ENCODE results near the gene CMYA5. TPM values are rescaled to one million over a fixed set of nuclear protein-coding genes. Genes with fewer than 3 reads are reported as not detected.

CMYA5 gene
- polyA plus RNA-seq, 1 experiment = 0.89 TPM

DNA sequence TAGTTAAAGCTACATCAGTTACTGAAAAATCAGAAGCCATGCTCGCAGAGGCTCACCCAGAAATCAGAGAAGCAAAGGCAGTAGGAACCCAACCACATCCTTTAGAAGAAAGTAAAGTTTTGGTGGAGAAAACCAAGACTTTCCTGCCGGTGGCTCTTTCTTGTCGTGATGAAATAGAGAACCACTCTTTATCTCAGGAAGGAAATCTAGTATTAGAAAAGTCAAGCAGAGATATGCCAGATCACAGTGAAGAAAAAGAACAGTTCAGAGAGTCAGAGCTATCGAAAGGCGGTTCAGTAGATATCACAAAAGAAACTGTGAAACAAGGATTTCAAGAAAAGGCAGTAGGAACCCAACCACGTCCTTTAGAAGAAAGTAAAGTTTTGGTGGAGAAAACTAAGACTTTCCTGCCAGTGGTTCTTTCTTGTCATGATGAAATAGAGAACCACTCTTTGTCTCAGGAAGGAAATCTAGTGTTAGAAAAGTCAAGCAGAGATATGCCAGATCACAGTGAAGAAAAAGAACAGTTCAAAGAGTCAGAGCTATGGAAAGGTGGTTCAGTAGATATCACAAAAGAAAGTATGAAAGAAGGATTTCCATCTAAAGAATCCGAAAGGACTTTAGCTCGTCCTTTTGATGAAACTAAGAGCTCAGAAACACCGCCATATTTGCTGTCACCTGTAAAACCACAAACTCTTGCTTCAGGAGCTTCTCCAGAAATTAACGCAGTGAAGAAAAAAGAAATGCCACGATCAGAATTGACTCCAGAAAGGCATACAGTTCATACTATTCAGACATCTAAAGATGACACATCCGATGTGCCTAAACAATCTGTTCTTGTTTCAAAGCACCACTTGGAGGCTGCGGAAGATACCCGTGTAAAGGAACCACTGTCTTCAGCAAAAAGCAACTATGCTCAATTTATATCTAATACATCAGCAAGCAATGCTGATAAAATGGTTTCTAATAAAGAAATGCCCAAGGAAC lies 47.2 kb downstream of the CMYA5 start:
- no peak overlapping the region for H3K27ac ChIP-seq (ENCODE audit: low read depth, low read length)
- DNase-seq (ENCODE audit: low read depth, low spot score) = no peak
- ChIA-PET POLR2A (no interaction called here), CTCF (no interaction called here)
- no peak overlapping the region for H3K4me3 ChIP-seq (ENCODE audit: low read depth, low read length)
- no peaks in the 10 kb centered on the region for H3K9me3 ChIP-seq (ENCODE audit: control insufficient read depth, insufficient read depth, low read length)
- H3K27me3 ChIP-seq (ENCODE audit: control insufficient read depth, insufficient read depth, low read length) = peaks cover 17% of the 10 kb centered on the region
- TF ChIP-seq CTCF (IDR thresholded peaks at IDR 0.05; ENCODE audit: low read depth, low read length) = no peak

DNA sequence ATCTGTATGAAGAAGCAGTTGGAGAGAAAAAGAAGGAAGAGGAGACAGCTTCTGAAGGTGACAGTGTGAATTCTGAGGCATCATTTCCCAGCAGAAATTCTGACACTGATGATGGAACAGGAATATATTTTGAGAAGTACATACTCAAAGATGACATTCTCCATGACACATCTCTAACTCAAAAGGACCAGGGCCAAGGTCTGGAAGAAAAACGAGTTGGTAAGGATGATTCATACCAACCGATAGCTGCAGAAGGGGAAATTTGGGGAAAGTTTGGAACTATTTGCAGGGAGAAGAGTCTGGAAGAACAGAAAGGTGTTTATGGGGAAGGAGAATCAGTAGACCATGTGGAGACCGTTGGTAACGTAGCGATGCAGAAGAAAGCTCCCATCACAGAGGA lies 48.7 kb downstream of the CMYA5 start:
- no peaks in the 10 kb centered on the region for H3K9me3 ChIP-seq (ENCODE audit: control insufficient read depth, insufficient read depth, low read length)
- peaks cover 19% of the 10 kb centered on the region for H3K27me3 ChIP-seq (ENCODE audit: control insufficient read depth, insufficient read depth, low read length)
- no peak overlapping the region for H3K4me3 ChIP-seq (ENCODE audit: low read depth, low read length)
- POLR2A ChIA-PET = no interaction called here
- TF ChIP-seq CTCF (IDR thresholded peaks at IDR 0.05; ENCODE audit: low read depth, low read length) = no peak
- no peak overlapping the region for H3K27ac ChIP-seq (ENCODE audit: low read depth, low read length)
- CTCF ChIA-PET = no interaction called here
- DNase-seq (ENCODE audit: low read depth, low spot score) = no peak

DNA sequence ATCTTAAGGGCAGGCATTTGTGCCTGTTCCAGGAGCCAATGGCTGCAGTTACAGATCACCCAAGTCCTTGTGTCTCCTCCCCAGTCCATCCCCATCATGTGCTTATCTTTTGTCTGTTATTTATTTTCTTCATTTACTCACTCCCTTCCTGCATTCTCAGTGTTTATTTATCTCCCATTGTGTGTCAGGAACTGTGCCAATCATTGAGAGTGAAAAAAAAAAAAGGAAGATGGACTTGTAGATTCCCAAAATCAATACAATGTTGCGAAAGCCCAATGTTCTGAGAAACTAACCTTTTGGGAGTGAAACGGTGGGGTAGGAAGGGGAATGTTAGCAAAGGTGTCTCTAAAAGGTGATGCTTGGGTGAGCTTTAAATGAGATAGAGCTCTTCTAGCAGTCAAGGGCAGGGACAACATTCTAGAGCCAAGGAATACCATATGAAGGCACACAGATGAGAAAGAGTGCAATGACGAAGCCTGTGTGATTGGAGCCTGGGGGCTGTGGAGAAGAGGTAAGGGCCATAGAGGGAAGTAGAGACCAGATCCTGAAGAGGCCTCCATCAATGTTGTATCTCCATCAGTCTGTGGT lies 53.0 kb downstream of the CMYA5 start:
- CTCF ChIA-PET = interaction anchor here (0.5 kb wide), 1 partner anchor 349 kb away, joined by 3 read pairs; no protein-coding TSS in a partner anchor
- peaks cover 8% of the 10 kb centered on the region for H3K27me3 ChIP-seq (ENCODE audit: control insufficient read depth, insufficient read depth, low read length)
- POLR2A ChIA-PET = no interaction called here
- TF ChIP-seq CTCF (IDR thresholded peaks at IDR 0.05; ENCODE audit: low read depth, low read length) = no peak
- no peak overlapping the region for H3K4me3 ChIP-seq (ENCODE audit: low read depth, low read length)
- DNase-seq (ENCODE audit: low read depth, low spot score) = no peak
- no peak overlapping the region for H3K27ac ChIP-seq (ENCODE audit: low read depth, low read length)
- no peaks in the 10 kb centered on the region for H3K9me3 ChIP-seq (ENCODE audit: control insufficient read depth, insufficient read depth, low read length)

DNA sequence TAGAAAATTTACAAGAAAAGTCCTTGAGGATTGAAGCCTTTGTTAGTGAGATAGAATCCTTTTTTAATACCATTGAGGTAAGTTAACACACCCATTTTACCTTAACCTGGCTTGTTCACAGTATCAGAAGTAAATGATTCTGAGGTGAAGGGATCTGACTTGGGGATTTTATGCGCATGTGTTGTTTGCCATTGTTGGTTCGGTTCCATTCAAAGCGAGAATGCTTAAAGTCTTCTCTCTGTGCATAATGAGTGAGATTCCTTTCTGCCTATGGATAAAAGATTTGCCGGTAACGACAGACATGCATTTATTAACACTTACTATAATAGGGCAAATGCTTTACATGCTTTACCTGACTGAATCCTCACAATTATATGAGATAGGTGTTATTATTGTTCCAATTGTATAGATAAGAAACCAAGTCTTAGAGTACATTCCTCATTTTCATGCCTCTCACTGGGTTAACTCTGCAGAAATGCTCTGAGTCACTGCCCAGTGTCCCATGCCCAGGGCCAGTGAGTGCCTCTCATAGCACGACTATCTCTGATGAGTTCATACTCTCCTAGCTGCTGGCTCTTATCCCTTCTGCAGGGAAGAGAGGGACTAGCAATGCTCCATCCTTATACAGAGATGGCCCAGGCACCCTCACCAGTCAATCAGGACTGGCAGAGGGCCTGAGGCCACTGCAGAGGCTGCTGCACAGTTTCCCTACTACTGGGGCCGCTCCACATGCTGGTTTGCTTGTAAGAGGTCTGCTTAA lies 54.4 kb downstream of the CMYA5 start:
- CTCF ChIA-PET = no interaction called here
- POLR2A ChIA-PET = no interaction called here
- Histone ChIP-seq H3K27me3 (ENCODE audit: control insufficient read depth, insufficient read depth, low read length) (peaks cover 11% of the 10 kb centered on the region), H3K4me3 (ENCODE audit: low read depth, low read length) (no peak overlapping the region), H3K27ac (ENCODE audit: low read depth, low read length) (no peak overlapping the region), H3K9me3 (ENCODE audit: control insufficient read depth, insufficient read depth, low read length) (no peaks in the 10 kb centered on the region)
- TF ChIP-seq CTCF (IDR thresholded peaks at IDR 0.05; ENCODE audit: low read depth, low read length) = no peak
- DNase-seq (ENCODE audit: low read depth, low spot score) = no peak

All from AG04450 (cell line).